WI38 (cell line): ENCODE measurements around the gene LRRN4CL.

Experiments used
- H3K4me3 ChIP-seq: 2 replicates; pipeline ENCODE4 v1.5.1; 2011; ENCODE audit warnings: low read depth, mild to moderate bottlenecking, control low read depth, low read length
- CTCF ChIP-seq: IDR thresholded peaks from 2 replicates; pipeline ENCODE4 v1.5.1; 2012; ENCODE audit warnings: low read depth, mild to moderate bottlenecking, control low read depth, low read length

LRRN4CL gene

GRCh38 chr11:62673196-62673525, 16.2 kb downstream of the LRRN4CL start:
- no peak for TF ChIP-seq CTCF

GRCh38 chr11:62671608-62672389, 17.5 kb downstream of the LRRN4CL start, which contains the start of the genes LBHD1 and UQCC3:
LBHD1 (minus strand) TSS chr11:62672267; CDS start chr11:62670031, 2,236 bp downstream.
UQCC3 (plus strand) TSS chr11:62671673; CDS start chr11:62671746, 73 bp downstream.
- peak within 1 kb of the TSS; percentile 75 for H3K4me3 ChIP-seq
- no peak for TF ChIP-seq CTCF

More at GRCh38 chr11:62673196-62673525, 16.2 kb downstream of the LRRN4CL start:
- H3K4me3 ChIP-seq, result no peak overlapping the region

GRCh38 chr11:62671236-62671607, 18.1 kb downstream of the LRRN4CL start:
- no peak for TF ChIP-seq CTCF
- peak overlapping the region; percentile 75 for H3K4me3 ChIP-seq

- H3K4me3 ChIP-seq, result no peak overlapping the region
- no peak for TF ChIP-seq CTCF
Observed at GRCh38 chr11:62669420-62670161, 19.7 kb downstream of the LRRN4CL start.

- no peak for TF ChIP-seq CTCF
- H3K4me3 ChIP-seq, result no peak overlapping the region
Observed at GRCh38 chr11:62667460-62667859, 21.9 kb downstream of the LRRN4CL start.

DNA sequence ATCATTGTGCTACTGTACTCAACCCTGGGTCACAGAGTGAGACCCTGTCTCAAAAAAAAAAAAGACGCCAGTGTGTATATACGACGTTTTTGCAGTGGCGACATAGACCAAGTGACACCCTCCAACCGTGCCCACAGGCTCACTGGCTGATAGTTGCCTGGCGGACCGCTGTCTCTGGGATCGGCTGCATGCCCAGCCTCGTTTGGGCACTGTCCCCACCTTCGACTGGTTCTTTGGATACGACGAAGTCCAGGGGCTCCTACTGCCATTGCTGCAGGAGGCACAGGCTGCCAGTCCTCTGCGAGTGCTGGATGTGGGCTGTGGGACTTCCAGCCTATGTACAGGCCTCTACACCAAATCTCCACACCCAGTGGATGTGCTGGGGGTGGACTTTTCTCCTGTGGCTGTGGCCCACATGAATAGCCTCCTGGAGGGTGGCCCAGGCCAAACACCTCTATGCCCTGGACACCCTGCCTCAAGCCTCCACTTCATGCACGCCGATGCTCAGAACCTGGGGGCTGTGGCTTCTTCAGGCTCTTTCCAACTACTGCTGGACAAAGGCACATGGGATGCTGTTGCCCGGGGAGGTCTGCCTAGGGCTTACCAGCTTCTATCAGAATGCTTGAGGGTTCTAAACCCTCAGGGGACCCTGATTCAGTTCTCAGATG, 22.9 kb downstream of the LRRN4CL start:
- peak overlapping the region; percentile 89 for H3K4me3 ChIP-seq
- TF ChIP-seq CTCF, result no peak
